MG63 (cell line): Measurements from ENCODE around the gene TYSND1. TPM values are rescaled to one million over a fixed set of nuclear protein-coding genes. Genes with fewer than 3 reads are reported as not detected.
"Not testable (repeated sequence)": the region's sequence is repeated elsewhere in the genome, so short reads cannot be mapped to it uniquely, and the experiment has no call there.

Experiments
- DNase-seq: peaks from one replicate; pipeline ENCODE4 v3.0.0-alpha.2; 2020
- H3K27me3 ChIP-seq: fragments of 250-450 bp; sonication (Bioruptor Pico); 2 replicates; pipeline ENCODE4 v1.5.1; 2020; ENCODE audit warnings: mild to moderate bottlenecking, moderate library complexity
- H3K36me3 ChIP-seq: fragments of 250-450 bp; sonication (Bioruptor Pico); 2 replicates; pipeline ENCODE4 v1.5.1; 2020; ENCODE audit warnings: mild to moderate bottlenecking, moderate library complexity
- H3K4me3 ChIP-seq: fragments of 250-450 bp; sonication (Bioruptor Pico); 2 replicates; pipeline ENCODE4 v1.5.1; 2020; ENCODE audit warnings: mild to moderate bottlenecking, moderate library complexity
- H3K9me3 ChIP-seq: fragments of 250-450 bp; sonication (Bioruptor Pico); 2 replicates; pipeline ENCODE4 v1.5.1; 2020; ENCODE audit warnings: mild to moderate bottlenecking, moderate library complexity
- total RNA-seq: library from RNA; depleted of rRNA; stranded (reverse); fragments of >200 nt; shearing (Covaris generic); gene quantifications from 2 replicates; pipeline ENCODE4 v1.2.3, GENCODE V29; 2014; ENCODE audit warnings: low replicate concordance

Gene TYSND1
- total RNA-seq, 1 experiment from 2014 or later = 29.9 TPM

- DNase-seq = no peak
- Histone ChIP-seq H3K27me3 (no peaks in the 10 kb centered on the region), H3K36me3 (peaks cover 25% of the 10 kb centered on the region), H3K4me3 (no peak overlapping the region), H3K9me3 (no peaks in the 10 kb centered on the region)
Measured at GRCh38 chr10:70124918-70125317, 21.6 kb downstream of the TYSND1 start.

GRCh38 chr10:70124415-70124814 is 22.1 kb downstream of the TYSND1 start:
- no peak overlapping the region for H3K4me3 ChIP-seq
- H3K27me3 ChIP-seq = no peaks in the 10 kb centered on the region
- DNase-seq = no peak
- H3K9me3 ChIP-seq = no peaks in the 10 kb centered on the region
- peaks cover 25% of the 10 kb centered on the region for H3K36me3 ChIP-seq

- Histone ChIP-seq H3K36me3 (peaks cover 25% of the 10 kb centered on the region), H3K9me3 (no peaks in the 10 kb centered on the region), H3K27me3 (no peaks in the 10 kb centered on the region), H3K4me3 (no peak overlapping the region)
- DNase-seq = no peak
Measured at GRCh38 chr10:70123817-70124216, 22.7 kb downstream of the TYSND1 start.

GRCh38 chr10:70123166-70123565 is 23.3 kb downstream of the TYSND1 start:
- not testable (repeated sequence) for DNase-seq, H3K4me3 ChIP-seq, H3K27me3 ChIP-seq, H3K9me3 ChIP-seq
- peaks cover 25% of the 10 kb centered on the region for H3K36me3 ChIP-seq

- H3K4me3 ChIP-seq = no peak overlapping the region
- peaks cover 25% of the 10 kb centered on the region for H3K36me3 ChIP-seq
- H3K27me3 ChIP-seq = no peaks in the 10 kb centered on the region
- no peaks in the 10 kb centered on the region for H3K9me3 ChIP-seq
- no peak for DNase-seq
Measured at GRCh38 chr10:70122742-70123141, 23.8 kb downstream of the TYSND1 start.

GRCh38 chr10:70121281-70121949 is 25.1 kb downstream of the TYSND1 start:
- no peak for DNase-seq
- peaks cover 27% of the 10 kb centered on the region for H3K36me3 ChIP-seq
- no peaks in the 10 kb centered on the region for H3K9me3 ChIP-seq
- no peak overlapping the region for H3K4me3 ChIP-seq
- H3K27me3 ChIP-seq = no peaks in the 10 kb centered on the region

GRCh38 chr10:70120417-70120816 is 26.1 kb downstream of the TYSND1 start:
- no peak for DNase-seq
- Histone ChIP-seq H3K4me3 (no peak overlapping the region), H3K9me3 (no peaks in the 10 kb centered on the region), H3K36me3 (peaks cover 31% of the 10 kb centered on the region), H3K27me3 (no peaks in the 10 kb centered on the region)

GRCh38 chr10:70119623-70120022 is 26.9 kb downstream of the TYSND1 start:
- peaks cover 32% of the 10 kb centered on the region for H3K36me3 ChIP-seq
- no peaks in the 10 kb centered on the region for H3K27me3 ChIP-seq
- no peak overlapping the region for H3K4me3 ChIP-seq
- no peaks in the 10 kb centered on the region for H3K9me3 ChIP-seq
- DNase-seq = no peak

GRCh38 chr10:70119197-70119596 is 27.3 kb downstream of the TYSND1 start:
- Histone ChIP-seq H3K4me3 (no peak overlapping the region), H3K9me3 (no peaks in the 10 kb centered on the region), H3K27me3 (no peaks in the 10 kb centered on the region), H3K36me3 (peaks cover 31% of the 10 kb centered on the region)
- no peak for DNase-seq

GRCh38 chr10:70118196-70118595 is 28.3 kb downstream of the TYSND1 start:
- Histone ChIP-seq H3K4me3 (no peak overlapping the region), H3K9me3 (no peaks in the 10 kb centered on the region), H3K36me3 (peaks cover 31% of the 10 kb centered on the region), H3K27me3 (no peaks in the 10 kb centered on the region)
- DNase-seq = no peak

- Histone ChIP-seq H3K9me3 (no peaks in the 10 kb centered on the region), H3K4me3 (no peak overlapping the region), H3K27me3 (no peaks in the 10 kb centered on the region), H3K36me3 (peaks cover 35% of the 10 kb centered on the region)
- no peak for DNase-seq
Measured at GRCh38 chr10:70117646-70118045, 28.9 kb downstream of the TYSND1 start.

GRCh38 chr10:70115948-70116682 is 30.4 kb downstream of the TYSND1 start:
- H3K36me3 ChIP-seq = peaks cover 34% of the 10 kb centered on the region
- H3K27me3 ChIP-seq = no peaks in the 10 kb centered on the region
- no peak overlapping the region for H3K4me3 ChIP-seq
- DNase-seq = peak; percentile 7
- H3K9me3 ChIP-seq = no peaks in the 10 kb centered on the region

- no peak for DNase-seq
- Histone ChIP-seq H3K27me3 (no peaks in the 10 kb centered on the region), H3K36me3 (peaks cover 32% of the 10 kb centered on the region), H3K4me3 (no peak overlapping the region), H3K9me3 (no peaks in the 10 kb centered on the region)
Measured at GRCh38 chr10:70114902-70115301, 31.6 kb downstream of the TYSND1 start.

GRCh38 chr10:70112071-70112470 is 34.4 kb downstream of the TYSND1 start:
- no peak overlapping the region for H3K4me3 ChIP-seq
- no peaks in the 10 kb centered on the region for H3K9me3 ChIP-seq
- no peak for DNase-seq
- H3K27me3 ChIP-seq = no peaks in the 10 kb centered on the region
- peaks cover 34% of the 10 kb centered on the region for H3K36me3 ChIP-seq

- peaks cover 33% of the 10 kb centered on the region for H3K36me3 ChIP-seq
- H3K9me3 ChIP-seq = no peaks in the 10 kb centered on the region
- H3K27me3 ChIP-seq = no peaks in the 10 kb centered on the region
- H3K4me3 ChIP-seq = no peak overlapping the region
- DNase-seq = no peak
Measured at GRCh38 chr10:70111496-70111895, 35.0 kb downstream of the TYSND1 start.

- H3K4me3 ChIP-seq = no peak overlapping the region
- no peak for DNase-seq
- H3K36me3 ChIP-seq = peaks cover 18% of the 10 kb centered on the region
- no peaks in the 10 kb centered on the region for H3K9me3 ChIP-seq
- H3K27me3 ChIP-seq = no peaks in the 10 kb centered on the region
Measured at GRCh38 chr10:70109064-70109729, 37.3 kb downstream of the TYSND1 start.

GRCh38 chr10:70106958-70107791 is 39.3 kb downstream of the TYSND1 start:
- no peaks in the 10 kb centered on the region for H3K27me3 ChIP-seq
- no peak for DNase-seq
- no peaks in the 10 kb centered on the region for H3K9me3 ChIP-seq
- H3K4me3 ChIP-seq = no peak overlapping the region
- H3K36me3 ChIP-seq = peaks cover 9% of the 10 kb centered on the region
